ENCODE measurements around the gene IL17RB.

IL17RB gene

DNA sequence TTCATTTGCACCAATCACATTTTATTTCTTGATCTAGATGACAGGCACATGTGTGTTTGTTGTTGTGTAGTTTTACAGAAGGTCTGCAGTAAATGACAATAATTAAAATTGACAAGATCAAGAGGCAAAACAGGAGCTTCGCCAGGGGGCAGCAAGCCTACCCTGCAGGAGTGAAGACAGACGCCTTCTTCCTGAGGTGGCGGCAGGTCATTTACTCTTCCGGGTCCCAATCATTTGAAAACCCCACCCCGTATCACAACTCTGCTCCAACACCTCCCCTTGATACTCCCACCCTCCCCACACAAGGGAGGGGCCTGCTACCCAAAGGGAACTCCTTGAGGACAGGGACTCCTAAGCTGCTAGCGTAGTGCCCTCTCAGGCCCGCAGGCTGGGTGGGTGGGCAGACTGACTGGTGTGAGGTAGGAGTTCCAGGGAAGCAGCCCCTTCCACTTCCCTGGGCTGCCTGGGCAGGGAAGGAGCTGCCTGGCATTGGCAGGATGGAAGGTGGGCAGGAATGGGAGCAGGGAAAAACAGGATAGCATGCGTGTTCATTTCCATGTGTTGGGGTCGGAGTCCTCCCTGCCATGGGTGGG is 13.2 kb upstream of the IL17RB start:
- no peak for DNase-seq

DNA sequence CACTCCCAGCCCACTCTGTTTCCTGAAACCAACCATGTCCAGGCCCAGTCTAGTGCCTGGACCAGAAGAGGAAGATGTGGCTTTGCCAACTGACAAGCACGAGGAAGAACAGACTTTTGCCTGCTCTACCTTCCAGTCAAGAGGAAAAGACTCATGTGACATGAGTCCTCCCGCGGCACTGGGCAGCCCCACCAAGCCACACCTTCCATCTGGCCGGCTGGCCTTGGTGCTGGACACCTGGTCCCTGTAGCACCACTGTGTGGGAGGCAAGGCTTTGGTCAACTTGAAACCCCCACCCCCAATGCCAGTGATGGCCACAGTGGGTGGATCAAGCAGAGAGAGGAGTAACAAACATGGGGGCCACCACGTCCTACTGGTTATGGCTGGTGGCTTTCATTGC is 12.7 kb upstream of the IL17RB start:
- DNase-seq: no peak

DNA sequence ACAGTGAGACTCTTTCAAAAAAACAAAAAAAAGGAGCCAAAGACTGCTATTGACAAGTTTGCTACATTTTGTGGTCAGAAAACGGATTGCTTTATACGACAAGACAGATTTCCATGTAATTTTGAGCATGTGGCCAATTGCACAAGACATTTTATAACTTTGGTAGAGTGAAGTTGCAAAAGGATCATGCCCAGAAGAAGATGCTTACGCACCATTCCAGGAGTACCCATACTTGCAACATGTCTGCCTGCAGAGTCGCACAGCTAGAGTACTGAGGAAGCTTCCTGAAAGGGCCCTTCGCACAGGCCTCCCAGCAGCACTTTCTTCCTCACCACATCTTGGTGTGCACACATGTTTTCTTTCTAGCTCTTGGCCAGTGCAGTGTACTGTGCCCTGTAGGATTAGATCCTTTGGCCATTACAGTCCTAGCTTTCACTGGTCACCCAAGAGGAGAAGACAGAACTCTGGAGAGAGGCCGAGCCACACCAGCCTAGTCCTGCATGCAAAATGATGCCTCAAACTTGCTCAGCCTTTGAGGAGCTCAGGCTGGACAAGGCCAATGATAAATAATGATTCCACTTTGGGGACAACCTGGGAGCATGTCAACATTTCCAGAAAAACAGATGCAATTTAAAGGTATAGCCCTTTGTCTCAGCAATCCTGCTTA is 11.8 kb upstream of the IL17RB start:
- DNase-seq: no peak

DNA sequence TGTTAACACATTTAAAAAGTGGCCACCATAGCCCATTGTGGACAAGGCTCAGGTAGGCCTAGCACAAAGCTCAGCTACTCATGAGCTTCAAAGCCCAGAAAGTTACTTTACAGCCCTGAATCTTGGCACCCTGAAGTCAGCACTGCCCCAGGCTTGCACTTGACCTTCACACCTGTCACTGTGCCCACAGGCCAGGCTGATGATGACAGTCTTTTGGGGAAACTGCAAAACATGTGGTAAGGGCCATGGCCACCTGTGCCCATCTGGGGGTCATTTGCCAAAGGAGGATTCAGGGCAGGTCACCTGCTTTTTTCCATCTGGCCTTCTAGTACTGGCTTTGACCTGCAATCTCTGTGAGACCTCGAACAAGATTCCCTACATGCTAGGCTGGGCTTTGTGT is 11.1 kb upstream of the IL17RB start:
- DNase-seq: no peak

DNA sequence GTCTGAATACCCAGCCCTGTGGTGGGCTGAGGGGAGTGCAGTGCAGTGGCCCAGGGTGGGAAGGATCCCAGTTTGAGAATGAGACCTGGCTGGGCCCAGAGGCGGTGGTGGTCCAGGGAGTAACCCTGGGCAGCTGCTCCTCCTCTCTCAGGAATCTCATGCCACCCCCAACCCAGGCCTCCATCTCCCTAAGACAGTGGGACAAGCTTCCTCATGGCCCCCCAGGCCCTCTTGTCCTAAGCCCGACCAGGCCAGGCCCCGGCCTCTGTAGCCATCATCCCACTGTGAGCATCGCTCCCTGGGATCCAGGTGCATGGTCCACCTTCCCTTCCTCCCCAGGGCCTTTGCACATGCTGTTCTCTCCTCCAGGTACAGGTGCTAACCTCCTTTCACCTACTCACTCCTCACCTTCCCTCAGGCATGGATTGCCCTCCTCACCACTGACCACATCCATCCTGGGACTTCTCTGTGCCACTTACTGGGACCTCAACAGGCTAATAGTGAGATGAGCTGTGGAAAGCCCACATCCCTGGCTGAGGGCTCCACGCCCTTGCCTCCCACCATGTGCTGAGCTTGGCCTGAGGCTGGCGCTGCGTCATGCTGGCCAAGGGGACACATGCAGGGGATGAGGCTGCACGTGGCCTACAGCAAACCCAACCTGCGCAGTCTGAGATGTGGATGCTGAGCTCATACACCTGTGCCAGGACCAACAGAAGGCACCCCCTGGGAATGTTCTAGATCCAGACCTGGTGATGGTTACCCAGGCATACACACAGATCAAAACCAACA is 10.1 kb upstream of the IL17RB start:
- no peak for DNase-seq

DNA sequence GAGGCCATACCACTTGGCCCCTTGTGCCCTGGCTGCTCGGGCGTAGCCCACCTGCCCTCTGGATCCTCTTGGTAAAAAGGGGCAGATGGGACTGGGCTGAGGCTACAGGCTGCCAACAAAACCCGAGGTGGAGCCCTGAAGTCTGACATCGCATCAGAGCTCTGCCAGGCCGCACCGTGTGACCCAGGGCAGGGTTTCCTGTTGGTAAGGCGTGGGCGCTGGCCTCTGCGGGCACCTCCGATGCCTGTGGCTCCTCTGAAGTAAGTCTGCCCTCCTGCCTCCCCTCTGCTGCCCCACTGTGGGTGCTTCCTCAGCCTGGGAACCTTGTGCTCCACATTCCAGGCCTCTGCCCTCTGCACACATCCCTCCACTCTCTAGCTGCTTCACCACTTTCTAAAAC is 9.0 kb upstream of the IL17RB start:
- no peak for DNase-seq

DNA sequence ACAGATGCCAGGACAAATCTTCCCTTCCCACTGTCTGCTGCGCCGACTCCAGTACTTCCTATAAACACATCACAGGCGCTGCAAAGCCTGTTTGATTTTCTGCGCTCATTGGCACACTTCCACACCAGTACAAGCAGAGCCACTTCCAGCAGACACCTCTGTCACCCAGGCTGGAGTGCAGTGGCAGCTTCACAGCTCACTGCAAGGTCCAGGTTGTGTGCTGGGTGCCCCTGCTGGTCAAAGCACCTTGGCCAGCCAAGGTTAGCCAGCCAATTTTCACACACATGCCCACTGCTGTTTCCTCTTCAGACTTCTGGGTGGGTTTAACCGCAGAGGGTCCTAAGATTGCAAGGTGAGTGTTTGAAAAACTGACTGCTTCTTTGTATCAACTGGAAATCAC is 5.1 kb upstream of the IL17RB start:
- DNase-seq: no peak

DNA sequence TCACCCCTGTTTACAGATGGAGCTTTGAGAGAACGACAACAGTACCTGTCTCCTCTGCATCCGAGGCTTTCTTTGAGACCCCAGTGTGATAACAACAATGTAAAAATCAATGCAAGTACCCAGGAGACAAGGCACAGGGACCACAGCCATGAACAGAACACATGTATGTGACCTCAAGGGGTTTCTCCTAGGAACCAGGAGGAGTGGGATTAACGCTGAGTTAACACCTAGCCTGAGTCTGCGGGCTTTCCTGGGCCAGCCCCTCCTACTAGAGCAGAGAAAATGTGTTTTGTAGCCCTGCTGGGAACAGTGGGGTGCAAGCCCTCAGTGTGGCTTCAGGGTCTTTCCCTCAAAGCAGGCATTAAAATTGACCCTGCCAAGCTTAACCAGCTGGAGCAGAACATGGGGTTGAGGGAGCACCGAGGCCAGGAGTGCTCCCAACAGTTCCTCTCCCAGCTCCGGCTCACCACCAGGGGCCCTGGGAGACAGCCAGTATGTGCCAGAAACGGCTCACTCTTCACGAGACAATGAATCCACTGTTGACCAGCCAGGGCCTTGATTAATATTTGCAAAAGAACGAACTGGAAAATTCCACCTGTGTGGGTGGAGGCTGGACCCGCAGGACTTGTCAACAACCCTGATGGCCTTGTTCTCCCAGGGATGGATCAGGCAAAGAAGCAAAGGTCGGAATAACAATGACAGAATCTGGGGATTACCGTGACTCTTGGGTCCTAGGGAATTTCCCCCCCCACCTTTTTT is 3.8 kb upstream of the IL17RB start:
- DNase-seq: no peak

DNA sequence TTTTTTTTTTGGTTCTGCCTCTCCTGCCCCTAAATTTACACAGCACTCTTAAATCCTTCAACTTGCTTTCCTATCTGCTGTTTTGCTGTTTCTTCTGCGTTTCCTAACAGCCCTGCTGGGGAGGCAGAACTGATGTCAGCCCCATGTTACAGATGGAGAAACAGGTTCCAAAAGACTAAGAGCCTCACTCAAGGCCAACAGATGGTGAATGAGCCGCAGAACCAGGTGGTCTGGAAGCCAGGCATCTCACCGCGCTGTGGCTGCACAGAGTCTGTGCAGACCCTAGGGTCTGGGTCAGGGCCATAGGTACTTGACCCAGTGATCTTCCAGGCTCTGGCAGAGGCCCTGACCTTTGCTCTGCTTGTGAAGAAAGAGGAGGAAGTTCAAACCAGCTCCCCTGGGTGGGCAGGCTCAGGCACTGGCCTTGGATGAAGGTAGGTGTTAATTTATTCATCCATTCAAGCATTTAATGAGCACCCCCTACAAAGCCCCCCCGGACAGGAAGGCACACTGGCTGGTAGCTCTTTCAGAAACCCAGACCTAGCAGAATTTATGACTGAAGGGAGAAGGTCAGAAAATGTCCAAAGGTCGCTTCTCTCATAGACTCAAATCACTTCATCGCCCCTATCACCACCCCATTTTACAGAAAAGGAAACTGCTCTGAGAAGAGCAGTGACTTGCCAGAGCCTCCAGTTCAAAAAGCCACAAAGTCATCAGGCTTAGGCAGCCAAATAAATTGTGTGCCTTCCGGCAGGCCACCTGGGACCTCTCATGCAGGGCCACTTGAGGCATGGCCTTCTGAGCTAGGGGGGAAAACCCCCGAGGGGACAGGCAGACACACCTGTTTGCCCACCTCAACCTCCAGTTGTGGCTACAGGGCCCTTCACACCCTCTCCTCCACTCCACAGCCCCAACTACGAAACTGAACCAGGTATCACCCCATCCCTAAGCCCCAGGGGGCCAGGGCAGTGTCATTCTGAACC is 2.9 kb upstream of the IL17RB start:
- DNase-seq: no peak

DNA sequence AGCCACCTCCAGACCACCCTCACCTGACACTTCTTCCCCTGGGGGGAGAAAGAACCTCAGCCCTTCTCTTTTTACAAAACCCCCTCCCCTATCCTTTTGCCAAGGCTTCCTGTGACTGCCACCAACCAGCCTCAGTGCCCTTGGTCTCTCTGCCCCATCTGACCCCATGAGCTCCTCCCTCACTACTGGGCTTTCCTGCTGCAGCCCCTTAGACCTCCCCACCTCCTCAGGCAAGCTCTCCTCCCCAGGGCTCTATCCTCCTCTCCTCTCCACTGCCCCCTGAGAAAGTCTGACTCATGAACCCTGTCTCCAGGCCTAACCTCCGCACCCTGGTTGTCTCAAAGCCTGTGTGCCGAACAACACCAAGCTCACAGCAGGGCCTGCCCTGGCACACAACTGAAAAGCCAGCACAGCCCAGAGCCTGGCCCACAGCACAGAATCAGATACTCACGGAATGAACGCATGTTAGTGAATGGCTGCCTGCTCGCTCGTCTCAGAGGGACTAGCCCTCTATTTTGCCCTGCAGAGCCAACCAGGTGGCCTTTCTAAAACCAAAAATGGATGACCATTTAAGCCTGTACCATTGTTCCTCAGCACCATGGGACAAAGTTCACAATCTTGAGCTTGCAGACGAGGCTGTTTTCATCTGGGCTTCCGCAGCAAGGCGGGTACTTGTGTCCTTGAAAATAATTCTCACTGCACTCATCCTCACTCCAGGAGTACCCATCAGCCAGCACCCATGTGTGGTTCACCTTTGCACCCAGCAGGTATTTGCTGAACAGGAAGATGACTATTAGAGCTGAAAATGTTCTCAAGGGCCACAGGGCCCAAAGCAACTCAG is 1.9 kb upstream of the IL17RB start:
- no peak for DNase-seq

DNA sequence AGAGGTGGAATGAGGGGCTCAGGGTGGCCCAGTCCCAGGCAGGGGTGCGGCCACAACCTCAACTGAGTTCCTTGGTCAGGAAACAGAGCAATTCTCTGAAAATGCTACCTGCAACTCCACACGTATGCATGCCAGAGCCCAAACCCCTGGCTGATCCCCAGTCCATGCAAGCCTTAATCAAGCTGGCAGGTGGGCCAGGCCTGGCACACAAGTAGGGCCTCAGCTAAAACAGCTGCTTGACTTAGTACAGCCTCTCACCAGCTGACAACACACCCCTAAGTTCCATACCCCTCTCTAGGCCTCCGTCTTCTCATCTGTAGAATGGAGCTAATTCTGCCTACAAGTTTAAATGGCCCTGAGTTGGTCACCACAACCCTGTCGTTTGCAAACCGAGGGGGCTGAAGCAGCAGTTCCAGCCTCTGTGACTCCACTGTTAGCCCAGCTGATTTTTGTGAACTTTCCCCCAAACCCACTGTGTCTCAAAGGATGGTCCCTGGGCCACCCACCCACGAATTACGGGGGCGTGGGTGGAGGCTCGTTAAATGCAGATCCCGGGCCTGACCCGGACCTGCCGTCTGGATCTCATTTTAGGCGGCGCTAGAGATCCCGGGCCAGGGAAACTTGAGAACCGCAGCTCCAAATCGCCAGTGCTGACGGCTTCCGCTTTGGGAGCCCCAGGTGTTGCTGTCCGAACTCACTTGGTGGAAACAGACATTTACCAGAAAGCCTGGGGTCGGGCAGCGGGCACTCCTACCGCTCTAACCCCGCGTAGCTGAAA is 1.1 kb upstream of the IL17RB start:
- no peak for DNase-seq

DNA sequence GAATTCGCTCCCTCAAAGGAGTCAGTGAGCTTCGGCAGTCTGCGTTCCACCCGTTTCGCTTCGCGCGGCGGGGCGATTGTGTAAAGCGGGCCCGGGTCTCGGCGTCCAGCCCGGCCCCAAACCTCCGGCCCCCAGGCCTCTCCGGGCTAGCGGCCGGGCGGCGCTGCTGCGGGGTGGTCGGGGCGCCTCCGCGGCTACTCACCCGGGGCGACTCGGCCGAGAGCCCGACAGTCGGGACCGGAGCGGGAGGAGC is 561 bp upstream of the IL17RB start:
- no peak for DNase-seq

DNA sequence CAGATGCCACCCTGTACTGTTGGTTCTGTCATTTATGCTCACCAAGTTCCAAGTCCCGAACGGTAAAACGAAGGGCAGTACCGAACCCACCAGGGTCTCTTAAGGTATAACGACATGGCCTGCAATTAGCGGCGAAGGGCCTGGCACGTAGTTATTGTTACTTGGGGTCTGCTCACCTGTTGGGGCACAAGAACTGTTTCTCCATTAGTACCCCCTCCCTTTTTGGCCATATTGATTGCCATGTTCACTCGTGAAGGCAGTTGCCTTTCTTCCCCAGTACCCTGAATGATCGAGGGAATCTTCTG is 435 bp downstream of the IL17RB start:
- DNase-seq: no peak

DNA sequence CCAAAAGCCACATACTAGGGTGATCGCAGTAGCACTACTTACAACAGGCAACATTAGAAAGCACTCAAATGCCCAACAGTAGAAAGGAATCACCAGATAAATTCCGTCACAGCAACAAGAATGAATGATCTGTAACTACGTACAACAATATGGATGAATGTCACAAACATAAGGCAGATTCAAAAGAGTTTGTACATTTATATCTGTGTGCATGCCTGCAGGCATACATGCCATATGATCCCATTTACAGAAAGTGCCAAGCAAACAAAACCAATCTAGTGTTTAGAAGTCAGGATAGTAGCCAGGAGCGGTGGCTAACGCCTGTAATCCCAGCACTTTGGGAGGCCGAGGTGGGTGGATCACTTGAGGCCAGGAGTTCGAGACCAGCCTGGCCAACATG is 3.5 kb downstream of the IL17RB start:
- no peak for DNase-seq

DNA sequence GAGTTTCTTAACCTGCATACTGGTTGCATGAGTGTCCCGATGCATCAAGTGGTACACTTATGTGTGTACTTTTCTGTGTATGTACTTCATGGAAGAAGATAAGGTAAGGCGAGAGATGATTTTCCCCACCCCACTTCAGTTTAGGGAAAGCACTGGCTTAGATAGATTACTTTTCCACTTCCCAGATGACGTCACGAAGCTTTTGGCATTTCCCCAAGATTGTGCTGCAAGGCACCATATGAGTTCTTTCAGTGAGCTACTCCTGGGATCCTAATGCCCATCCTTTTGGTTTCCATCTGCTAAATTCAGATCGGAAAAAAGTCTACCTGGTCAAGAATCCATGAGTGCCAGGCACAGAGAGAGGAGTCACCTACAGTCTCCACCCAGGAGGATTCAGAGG is 4.5 kb downstream of the IL17RB start:
- no peak for DNase-seq

DNA sequence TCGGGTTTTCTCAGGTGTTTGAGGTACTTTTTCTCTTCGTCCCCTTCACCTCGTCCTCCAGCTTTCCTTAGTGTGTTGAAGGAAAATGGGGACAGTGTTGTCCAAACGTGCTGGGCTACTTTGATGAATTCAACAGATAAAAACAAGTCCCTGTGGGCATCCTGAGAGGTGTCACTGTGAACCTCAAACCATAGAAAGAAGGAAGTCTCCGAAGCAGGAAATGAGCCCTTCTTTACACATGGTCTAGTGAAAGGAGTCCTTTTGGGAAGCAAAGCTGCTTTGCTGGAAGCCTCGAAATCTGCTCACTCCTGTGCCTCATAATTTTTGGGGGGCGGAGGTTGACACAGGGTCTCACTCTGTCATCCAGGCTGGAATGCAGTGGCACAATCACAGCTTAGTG is 10.6 kb downstream of the IL17RB start:
- no peak for DNase-seq

DNA sequence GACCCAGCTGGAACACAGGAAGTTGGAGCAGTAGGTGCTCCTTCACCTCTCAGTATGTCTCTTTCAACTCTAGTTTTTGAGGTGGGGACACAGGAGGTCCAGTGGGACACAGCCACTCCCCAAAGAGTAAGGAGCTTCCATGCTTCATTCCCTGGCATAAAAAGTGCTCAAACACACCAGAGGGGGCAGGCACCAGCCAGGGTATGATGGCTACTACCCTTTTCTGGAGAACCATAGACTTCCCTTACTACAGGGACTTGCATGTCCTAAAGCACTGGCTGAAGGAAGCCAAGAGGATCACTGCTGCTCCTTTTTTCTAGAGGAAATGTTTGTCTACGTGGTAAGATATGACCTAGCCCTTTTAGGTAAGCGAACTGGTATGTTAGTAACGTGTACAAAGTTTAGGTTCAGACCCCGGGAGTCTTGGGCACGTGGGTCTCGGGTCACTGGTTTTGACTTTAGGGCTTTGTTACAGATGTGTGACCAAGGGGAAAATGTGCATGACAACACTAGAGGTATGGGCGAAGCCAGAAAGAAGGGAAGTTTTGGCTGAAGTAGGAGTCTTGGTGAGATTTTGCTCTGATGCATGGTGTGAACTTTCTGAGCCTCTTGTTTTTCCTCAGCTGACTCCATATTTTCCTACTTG is 11.9 kb downstream of the IL17RB start:
- DNase-seq: no peak

DNA sequence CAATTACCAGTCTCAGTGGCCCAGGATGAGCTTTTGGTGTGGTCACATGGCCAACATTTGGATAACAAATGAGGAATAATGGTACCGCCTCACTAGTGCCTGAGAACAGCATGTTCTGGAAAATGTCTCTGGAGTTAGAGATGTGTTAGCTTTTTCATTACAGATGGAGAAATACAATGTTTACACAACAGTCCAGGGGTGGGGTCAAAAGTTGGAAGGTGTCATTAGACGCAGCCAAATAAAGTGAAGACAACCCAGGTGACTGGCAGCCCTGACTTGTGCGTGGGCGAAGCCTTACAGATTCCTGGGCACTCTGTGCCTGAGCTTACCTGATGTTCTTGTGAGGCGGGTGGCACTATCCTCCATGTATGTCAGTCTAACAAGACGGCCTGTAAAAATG is 12.8 kb downstream of the IL17RB start:
- DNase-seq: no peak

DNA sequence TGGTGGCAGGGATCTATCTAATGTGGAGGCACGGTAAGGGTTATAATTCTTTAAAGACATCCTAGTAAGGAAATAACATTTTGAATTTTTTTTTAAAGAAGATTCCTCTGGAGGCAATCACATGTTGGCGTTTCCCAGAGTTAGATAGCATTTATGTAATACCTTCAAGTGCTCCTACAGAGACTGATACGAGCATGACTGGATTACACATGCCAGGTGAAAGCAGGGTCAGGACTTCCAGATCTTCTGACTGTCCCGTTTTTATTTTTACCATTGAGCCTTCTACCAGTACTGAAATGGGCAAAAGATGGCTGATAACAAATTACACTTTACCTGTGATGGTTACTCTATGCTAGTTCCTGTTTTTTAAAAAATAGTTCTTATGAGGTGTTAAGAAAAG is 13.8 kb downstream of the IL17RB start:
- no peak for DNase-seq

DNA sequence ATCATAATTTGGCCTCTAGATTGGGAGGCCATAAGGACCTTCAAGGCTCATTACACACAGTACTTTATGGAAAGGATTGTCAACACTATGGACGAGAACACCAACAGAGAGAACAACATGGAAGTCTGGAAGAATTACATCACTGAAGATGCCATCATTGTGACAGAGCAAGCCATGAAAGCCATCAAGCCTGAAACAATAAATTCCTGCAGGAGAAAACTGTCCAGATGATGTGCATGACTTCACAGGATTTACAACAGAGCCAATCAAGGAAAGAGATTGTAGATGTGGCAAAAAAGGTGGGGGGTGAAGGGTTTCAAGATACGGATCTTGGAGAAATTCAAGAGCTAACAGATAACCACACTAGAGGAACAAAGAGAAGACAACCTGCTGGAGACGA is 15.9 kb downstream of the IL17RB start:
- no peak for DNase-seq

DNA sequence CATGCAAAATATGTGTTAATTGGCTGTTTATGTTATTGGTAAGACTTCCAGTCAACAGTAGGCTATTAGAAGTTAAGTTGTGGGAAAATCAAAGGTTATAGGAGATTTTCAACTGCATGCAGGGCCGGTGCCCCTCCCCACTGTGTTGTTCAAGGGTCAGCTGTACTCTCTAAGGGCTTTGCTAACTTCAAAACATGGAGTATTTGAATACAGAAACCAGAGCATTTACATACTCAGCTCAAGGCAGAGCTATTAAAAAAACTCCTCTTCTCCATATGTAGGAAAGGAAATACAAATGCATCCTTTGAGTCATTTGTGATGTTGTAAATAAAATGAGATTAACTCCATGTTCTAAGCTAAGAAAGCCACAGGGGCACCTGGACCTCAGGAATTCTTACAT is 16.8 kb downstream of the IL17RB start:
- no peak for DNase-seq

Measured in CD4-positive, alpha-beta T cell treated with Interferon gamma for 1 hour (primary cell).